Renal cortex interstitium (tissue), 11 donors: Measurements from ENCODE around the gene TBCB. TPM values are rescaled to one million over a fixed set of nuclear protein-coding genes. Genes with fewer than 3 reads are reported as not detected.
A peak's percentile ranks its signal among the peaks of the same experiment; 100 is the strongest.
"Not testable (repeated sequence)": the region's sequence is repeated elsewhere in the genome, so short reads cannot be mapped to it uniquely, and the experiment has no call there.

ENCODE experiments used
- DNase-seq, 11 donors: peaks; one replicate each; pipeline ENCODE4 v3.0.0-alpha.2; 2013; ENCODE audit warnings: low read depth in 9 of 11, low spot score in 4 of 11; ENCODE audit errors: extremely low read depth in 1 of 11
- polyA plus RNA-seq, 3 donors: library from polyadenylated mRNA; unstranded; fragments of 120-200 nt; gene quantifications; one replicate each; pipeline ENCODE4 v1.2.1, GENCODE V29; 2013; ENCODE audit not compliant: insufficient read length in 3 of 3

Gene TBCB
- polyA plus RNA-seq, 3 donors = 107 to 146 (median 119) TPM

DNA sequence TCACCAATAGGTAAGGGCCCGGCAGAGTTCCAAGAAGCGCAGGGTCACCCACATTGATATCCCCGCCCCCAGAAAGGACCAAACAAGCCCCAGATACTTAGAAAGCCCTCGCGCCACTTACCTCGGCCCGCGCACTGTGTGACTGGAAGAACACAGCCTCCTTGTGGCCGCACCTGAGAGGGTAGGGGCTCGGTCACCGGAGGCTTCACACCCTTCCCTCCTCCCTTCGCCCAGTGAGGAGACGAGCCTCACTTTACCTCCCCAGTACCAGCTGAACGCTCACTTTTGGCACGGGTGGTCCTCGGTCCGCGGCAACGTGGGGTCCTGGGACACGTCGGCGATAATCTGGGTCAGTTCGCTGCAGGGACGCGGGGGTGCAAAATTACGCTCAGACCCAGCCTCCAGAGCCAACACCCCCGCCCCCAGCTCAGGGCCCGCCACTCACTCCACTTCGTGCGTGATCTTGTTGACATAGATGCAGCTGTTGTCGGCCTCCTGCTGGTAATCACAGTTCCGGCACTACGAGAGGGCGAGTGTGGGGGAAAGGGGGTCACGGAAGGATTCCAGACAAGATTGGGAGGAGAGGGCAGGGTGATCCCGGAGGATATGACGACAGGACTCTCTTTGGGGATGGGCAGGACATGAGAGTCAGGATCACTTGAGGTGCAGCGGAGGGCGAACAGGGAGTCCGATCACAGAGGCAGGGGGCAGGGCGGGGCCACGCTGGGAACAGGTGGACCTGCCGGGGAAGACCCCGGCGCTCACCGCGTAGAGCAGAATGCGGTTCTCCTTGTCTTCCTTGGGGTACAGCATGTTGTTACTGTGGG is 1.2 kb upstream of the TBCB start:
- DNase-seq = peak in 1 of 11 donors; percentile 17

GRCh38 chr19:36114721-36115452 is 381 bp upstream of the TBCB start, which contains the start of gene POLR2I:
Gene POLR2I, minus strand, starts transcription at chr19:36114875. Its CDS starts 19 bp downstream, at chr19:36114856.
- peak; percentile 98 to 100 (median 99) for DNase-seq

- DNase-seq = no peak
Measured at GRCh38 chr19:36116344-36116637, 1.0 kb downstream of the TBCB start.

GRCh38 chr19:36120092-36120983 is 5.1 kb downstream of the TBCB start:
- DNase-seq = no peak

GRCh38 chr19:36120984-36121358 is 5.7 kb downstream of the TBCB start:
- DNase-seq = no peak

DNA sequence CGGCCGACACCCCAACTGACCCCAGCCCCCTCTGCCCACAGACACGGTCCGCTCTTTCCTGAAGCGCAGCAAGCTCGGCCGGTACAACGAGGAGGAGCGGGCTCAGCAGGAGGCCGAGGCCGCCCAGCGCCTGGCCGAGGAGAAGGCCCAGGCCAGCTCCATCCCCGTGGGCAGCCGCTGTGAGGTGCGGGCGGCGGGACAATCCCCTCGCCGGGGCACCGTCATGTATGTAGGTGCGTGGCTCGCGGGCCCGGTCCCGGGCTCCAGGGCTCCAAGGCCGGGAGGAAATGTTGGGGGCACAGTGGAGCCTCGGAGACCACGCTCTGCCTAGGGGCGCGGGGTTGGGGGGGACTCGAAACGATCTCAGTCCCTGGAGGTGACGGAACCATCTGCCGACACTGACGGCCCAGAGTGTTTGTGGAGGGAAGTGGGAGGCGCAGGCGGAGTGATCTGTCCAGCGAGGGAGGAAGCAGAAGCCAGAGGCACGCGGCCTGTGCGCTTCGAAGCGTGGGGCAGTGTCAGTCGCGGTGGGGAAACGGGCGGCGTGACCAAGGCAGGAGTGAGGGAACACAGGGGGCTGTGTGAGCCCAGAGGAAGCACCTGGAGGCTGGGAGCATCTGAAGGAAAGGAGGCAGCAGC is 6.3 kb downstream of the TBCB start:
- no peak for DNase-seq

DNA sequence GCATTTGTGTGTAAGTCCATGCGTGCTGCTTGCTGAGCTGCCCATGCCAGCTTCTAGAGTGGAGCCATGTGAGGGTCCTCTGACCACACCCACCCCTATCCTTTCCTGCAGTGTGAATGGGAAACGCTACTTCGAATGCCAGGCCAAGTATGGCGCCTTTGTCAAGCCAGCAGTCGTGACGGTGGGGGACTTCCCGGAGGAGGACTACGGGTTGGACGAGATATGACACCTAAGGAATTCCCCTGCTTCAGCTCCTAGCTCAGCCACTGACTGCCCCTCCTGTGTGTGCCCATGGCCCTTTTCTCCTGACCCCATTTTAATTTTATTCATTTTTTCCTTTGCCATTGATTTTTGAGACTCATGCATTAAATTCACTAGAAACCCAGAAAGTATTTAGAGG is 10.3 kb downstream of the TBCB start:
- no peak for DNase-seq

DNA sequence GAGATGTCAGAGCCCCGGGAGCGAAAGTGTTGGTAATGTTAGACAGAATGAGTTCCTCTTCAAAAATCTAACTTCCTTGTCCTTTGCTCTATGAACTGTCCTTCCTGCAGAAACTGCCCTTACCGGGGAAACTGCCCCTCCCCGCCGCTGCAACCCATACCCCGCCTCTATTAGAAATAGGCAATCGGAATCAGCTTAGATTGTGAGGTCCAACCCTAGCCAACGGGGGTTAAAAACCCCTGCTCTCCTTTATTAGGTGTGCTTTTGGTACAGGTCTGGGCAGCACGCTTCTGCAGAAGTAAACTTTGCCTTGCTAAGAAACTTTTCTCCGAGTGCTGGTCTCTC is 13.1 kb downstream of the TBCB start:
- DNase-seq = no peak

GRCh38 chr19:36131221-36131620 is 16.0 kb downstream of the TBCB start:
- DNase-seq = not testable (repeated sequence)

GRCh38 chr19:36134867-36135266 is 19.6 kb downstream of the TBCB start:
- DNase-seq = not testable (repeated sequence)

- DNase-seq = no peak
Measured at GRCh38 chr19:36136964-36137686, 21.9 kb downstream of the TBCB start.

GRCh38 chr19:36139120-36139472 is 23.8 kb downstream of the TBCB start:
- DNase-seq = no peak

DNA sequence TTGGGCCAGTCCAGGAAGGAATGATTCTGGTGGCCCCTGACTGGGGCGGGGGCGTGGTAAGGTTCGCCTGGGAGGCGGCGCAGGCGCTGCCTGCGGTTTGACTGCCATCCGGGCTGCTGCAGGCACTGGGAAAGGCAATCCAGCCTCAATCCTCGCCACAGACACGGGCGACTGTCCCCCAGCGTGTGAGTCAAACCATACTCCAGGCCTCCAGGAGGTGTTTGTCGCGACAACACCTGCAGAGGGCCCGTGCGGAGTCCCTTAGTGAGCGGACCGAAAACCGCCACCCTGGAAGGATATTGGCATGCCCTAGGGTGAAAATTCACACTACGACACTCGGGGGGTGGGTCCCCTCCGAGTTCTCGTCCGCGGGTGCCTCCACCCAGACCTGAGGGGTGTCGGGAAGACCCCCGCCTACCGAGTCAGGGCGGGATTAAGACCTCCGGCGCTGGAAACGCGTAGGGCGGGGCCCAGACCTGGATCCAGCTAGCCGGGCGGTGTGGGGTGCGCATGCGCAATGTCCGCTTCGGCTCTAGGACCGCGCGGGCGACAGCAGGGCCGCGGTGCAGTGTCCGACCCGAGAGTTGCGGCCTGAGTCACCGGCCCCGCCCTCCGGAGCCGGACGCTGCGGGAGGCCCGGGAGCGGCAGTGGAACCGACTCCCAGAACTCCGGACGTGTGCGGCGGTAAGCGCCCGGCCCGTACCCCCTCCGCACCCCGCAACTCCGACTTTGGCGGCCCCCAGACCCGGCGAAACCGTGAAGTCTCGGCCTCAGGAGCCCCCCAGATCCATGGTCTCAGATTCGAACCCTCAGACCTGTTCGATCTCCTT is 24.4 kb downstream of the TBCB start, which contains the start of gene CAPNS1:
CAPNS1 (plus strand) TSS at position 594 of the 831 bp plus-strand sequence. CDS start 946 bp downstream, outside the sequence.
- DNase-seq = peak; percentile 92 to 99 (median 97)

DNA sequence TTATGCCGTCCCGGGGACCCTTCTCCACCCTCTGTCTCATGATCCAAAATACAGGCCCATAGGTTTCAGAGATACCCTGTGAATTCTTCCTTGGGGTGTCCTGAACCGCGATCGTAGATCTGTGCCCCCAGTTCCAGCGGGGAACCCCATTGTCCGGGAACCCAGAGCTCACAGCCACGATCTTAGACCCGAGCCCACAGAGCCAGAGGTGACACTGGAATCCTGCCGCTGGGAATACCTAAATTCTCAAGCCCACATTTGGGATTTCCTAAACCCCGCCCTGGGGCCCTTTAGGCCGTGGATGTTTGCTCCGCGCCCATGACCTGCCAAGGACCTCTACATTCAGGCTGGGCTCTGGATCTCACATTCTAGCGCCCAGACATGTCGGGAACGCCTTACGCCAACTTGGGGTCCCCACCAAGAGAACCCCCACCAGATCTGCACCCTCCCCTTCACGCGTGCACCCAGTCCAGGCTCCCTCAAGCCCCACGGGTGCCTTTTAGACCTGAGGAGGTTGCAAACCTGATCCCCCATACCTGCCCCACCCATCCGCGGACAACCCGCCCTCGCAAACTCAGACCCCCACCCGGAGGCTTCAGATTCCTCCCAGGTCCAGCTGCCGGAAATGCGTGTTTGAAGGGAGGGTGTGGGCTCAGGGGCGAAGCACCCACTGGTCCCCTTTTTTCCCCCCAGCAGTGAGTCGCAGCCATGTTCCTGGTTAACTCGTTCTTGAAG is 25.2 kb downstream of the TBCB start:
- DNase-seq = peak in 4 of 11 donors; percentile 26 to 51 (median 30)

DNA sequence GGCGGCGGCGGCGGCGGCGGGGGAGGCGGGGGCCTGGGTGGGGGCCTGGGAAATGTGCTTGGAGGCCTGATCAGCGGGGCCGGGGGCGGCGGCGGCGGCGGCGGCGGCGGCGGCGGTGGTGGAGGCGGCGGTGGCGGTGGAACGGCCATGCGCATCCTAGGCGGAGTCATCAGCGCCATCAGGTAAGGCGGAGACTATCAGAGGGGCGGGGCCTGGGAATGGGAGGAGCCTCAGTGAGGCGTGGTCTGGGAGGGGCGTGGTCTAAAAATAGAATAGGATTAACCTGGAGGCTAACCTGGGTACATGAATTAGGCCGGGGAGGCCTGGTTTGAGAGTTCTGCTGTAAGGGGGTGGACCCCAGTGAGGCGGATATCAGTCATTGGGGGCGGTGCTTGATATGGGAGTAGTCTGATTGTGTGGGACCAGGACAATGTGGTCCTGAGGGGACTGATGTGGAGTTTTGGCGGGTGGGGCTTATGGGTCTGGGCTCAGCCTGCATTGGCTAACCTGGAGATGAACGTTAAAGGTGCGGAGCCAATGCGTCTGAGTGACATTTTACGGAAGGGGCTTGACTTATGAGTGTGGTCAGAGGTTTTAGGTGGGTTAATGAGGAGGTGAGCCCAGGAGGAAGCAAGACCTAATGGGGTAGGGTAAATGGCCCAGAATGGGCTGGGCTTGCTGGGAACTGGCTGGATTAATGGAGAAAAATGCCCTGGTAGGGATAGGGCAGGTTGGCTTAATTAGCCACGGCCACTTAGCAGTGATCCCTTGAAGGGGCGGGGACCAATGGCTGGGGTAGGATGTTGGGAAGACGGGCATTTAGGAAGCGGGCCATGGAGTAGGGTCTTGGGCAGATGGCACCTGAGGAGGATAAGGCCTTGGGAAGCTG is 26.0 kb downstream of the TBCB start:
- peak in 8 of 11 donors; percentile 54 to 83 (median 67) for DNase-seq

DNA sequence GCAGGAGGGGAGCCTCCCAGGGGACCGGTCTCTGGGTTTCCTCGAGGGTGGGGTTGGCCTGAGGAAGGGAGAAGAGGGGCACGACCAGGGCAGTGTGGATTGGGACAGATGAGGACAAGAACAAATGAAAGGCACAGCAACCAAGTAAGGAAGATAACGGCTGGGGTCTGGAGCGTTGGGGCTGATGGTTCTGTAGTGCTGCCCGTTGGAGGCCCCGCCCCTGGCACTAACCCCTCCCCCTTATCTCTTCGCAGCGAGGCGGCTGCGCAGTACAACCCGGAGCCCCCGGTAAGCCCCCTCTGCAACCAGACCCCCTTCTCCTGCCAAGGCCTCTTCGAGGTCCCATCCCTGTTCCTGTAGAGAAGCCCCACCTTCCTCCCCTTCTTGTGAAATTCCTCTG is 26.8 kb downstream of the TBCB start:
- DNase-seq = no peak
